Measurements from ENCODE around the gene NTM.
"Not testable (repeated sequence)": the region's sequence is repeated elsewhere in the genome, so short reads cannot be mapped to it uniquely, and the experiment has no call there.

The NTM gene

DNA sequence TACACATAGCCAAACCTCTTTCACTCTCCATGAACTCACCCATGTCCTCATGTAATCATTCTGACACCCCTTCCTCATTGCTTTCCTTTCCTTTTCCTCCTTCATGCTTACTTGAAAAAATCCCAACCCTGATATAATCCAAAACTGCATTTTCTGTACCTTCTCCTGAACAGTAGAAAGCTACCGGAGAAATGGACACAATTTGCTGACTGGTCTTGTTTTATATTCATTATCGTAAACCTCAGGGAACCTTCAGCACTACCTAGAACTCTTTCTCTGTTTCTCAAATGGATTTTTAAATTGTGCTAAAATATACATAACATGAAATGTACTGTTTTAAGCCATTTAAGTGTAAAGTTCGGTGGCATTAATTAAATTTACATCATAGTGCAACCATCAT is 996.9 kb downstream of the NTM start:
- TF ChIP-seq EZH2phosphoT487 (IDR thresholded peaks at IDR 0.05; ENCODE audit: borderline replicate concordance, low read length), result no peak
- Histone ChIP-seq H3K27ac (ENCODE audit: low read depth, low read length) (no peak overlapping the region), H3K4me3 (ENCODE audit: low read length) (no peak overlapping the region)

DNA sequence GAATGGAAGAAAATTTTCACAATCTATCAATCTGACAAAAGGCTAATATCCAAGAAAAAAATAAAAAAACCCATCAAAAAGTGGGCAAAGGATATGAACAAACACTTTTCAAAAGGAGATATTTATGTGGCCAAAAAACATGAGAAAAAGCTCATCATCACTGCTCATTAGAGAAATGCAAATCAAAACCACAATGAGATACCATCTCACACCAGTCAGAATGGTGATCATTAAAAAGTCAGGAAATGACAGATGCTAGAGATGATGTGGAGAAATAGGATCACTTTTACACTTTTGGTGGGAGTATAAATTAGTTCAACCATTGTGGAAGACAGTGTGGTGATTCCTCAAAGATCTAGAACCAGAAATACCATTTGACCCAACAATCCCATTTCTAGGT is 999.7 kb downstream of the NTM start:
- not testable (repeated sequence) for H3K27ac ChIP-seq (ENCODE audit: low read depth, low read length); H3K4me1 ChIP-seq (ENCODE audit: control insufficient read depth, low read length); H3K9me3 ChIP-seq (ENCODE audit: control insufficient read depth, insufficient read depth, low read length); H4K20me1 ChIP-seq (ENCODE audit: control insufficient read depth, insufficient read depth, low read depth, low read length); H3K9me2 ChIP-seq (replicated peaks; ENCODE audit: control insufficient read depth, low read length); H3K27me3 ChIP-seq (ENCODE audit: control insufficient read depth, low read length); H3F3A ChIP-seq (ENCODE audit: control insufficient read depth, insufficient read depth); H3K4me2 ChIP-seq (ENCODE audit: low read length); H3K79me2 ChIP-seq (ENCODE audit: control insufficient read depth, low read length); H3K4me3 ChIP-seq (ENCODE audit: low read length); H3K36me3 ChIP-seq (ENCODE audit: control insufficient read depth, low read length)

More for the DNA sequence above, 996.9 kb downstream of the NTM start:
- Histone ChIP-seq H3K4me1 (ENCODE audit: control insufficient read depth, low read length) (no peaks in the 10 kb centered on the region), H4K20me1 (ENCODE audit: control insufficient read depth, insufficient read depth, low read depth, low read length) (no peaks in the 10 kb centered on the region), H3K9me2 (replicated peaks; ENCODE audit: control insufficient read depth, low read length) (no peaks in the 10 kb centered on the region), H3K27me3 (ENCODE audit: control insufficient read depth, low read length) (no peaks in the 10 kb centered on the region), H3F3A (ENCODE audit: control insufficient read depth, insufficient read depth) (no peaks in the 10 kb centered on the region), H3K79me2 (ENCODE audit: control insufficient read depth, low read length) (no peaks in the 10 kb centered on the region), H3K4me2 (ENCODE audit: low read length) (no peak overlapping the region), H3K9me3 (ENCODE audit: control insufficient read depth, insufficient read depth, low read length) (peaks cover 2% of the 10 kb centered on the region; the same call in 1 of the 2 replicates), H3K36me3 (ENCODE audit: control insufficient read depth, low read length) (no peaks in the 10 kb centered on the region)

DNA sequence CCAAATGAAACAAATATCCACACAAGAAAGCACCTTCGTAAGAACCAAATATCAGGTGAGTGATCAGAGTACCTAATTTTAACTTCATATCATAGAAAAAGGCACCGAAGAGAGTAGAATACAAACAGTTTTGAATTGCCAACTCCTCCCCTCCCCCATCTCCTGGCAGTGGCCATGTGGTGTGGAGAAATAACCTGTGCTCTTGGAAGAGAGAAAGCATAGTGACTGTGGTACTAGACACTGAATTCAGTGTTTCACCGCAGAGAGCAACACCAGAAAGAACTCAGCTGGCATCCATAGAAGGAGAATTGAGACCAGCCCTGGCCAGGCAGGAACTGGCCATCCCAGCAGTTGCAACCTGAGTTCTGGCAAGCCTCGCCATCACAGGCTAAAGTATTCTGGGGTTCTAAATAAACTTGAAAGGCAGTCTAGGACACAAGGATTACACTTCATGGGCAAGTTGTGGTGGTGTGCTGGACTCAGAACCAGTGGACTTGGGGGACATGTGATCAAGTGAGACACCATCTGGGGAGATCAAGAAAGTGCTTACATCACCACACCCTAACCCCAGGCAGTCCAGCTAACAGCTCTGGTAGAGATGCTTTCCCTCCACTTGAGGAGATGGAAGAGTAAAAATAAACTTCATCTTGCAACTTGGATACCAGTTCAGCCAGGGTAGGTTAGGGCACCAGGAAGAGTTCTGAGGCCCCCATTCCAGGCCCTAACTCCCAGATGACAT is 1003.2 kb downstream of the NTM start:
- Histone ChIP-seq H3F3A (ENCODE audit: control insufficient read depth, insufficient read depth) (no peaks in the 10 kb centered on the region), H3K9me3 (ENCODE audit: control insufficient read depth, insufficient read depth, low read length) (no peaks in the 10 kb centered on the region), H3K36me3 (ENCODE audit: control insufficient read depth, low read length) (no peaks in the 10 kb centered on the region), H3K4me2 (ENCODE audit: low read length) (no peak overlapping the region), H3K4me3 (ENCODE audit: low read length) (no peak overlapping the region), H3K4me1 (ENCODE audit: control insufficient read depth, low read length) (no peaks in the 10 kb centered on the region), H3K79me2 (ENCODE audit: control insufficient read depth, low read length) (no peaks in the 10 kb centered on the region), H3K27me3 (ENCODE audit: control insufficient read depth, low read length) (no peaks in the 10 kb centered on the region), H3K27ac (ENCODE audit: low read depth, low read length) (no peak overlapping the region), H3K9me2 (replicated peaks; ENCODE audit: control insufficient read depth, low read length) (no peaks in the 10 kb centered on the region), H4K20me1 (ENCODE audit: control insufficient read depth, insufficient read depth, low read depth, low read length) (no peaks in the 10 kb centered on the region)
- no peak for TF ChIP-seq EZH2phosphoT487 (IDR thresholded peaks at IDR 0.05; ENCODE audit: borderline replicate concordance, low read length)
- TF ChIP-seq, protein P1, sequence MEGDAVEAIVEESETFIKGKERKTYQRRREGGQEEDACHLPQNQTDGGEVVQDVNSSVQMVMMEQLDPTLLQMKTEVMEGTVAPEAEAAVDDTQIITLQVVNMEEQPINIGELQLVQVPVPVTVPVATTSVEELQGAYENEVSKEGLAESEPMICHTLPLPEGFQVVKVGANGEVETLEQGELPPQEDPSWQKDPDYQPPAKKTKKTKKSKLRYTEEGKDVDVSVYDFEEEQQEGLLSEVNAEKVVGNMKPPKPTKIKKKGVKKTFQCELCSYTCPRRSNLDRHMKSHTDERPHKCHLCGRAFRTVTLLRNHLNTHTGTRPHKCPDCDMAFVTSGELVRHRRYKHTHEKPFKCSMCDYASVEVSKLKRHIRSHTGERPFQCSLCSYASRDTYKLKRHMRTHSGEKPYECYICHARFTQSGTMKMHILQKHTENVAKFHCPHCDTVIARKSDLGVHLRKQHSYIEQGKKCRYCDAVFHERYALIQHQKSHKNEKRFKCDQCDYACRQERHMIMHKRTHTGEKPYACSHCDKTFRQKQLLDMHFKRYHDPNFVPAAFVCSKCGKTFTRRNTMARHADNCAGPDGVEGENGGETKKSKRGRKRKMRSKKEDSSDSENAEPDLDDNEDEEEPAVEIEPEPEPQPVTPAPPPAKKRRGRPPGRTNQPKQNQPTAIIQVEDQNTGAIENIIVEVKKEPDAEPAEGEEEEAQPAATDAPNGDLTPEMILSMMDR (IDR thresholded peaks at IDR 0.05; ENCODE audit: low read depth, low read length, poor library complexity, severe bottlenecking), result no peak

DNA sequence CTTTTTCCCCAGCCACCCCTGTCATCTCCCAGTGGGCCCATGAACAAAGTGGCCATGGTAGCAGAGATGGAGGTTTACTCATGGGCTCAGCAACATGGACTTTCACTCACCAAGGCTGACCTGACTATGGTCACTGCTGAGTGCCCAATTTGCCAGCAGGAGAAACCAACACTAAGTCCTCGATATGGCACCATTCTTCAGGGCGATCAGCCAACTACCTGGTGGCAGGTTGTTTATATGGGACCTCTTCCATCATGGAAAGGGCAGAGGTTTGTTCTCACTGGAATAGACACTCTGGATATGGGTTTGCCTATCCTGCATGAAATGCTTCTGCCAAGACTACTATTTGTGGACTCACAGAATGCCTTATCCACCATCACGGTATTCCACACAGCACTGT is 1009.1 kb downstream of the NTM start:
- Histone ChIP-seq H3K36me3 (ENCODE audit: control insufficient read depth, low read length) (no peaks in the 10 kb centered on the region), H3K9me2 (replicated peaks; ENCODE audit: control insufficient read depth, low read length) (no peaks in the 10 kb centered on the region), H3K4me3 (ENCODE audit: low read length) (no peak overlapping the region), H3F3A (ENCODE audit: control insufficient read depth, insufficient read depth) (no peaks in the 10 kb centered on the region), H3K27ac (ENCODE audit: low read depth, low read length) (no peak overlapping the region), H3K4me1 (ENCODE audit: control insufficient read depth, low read length) (no peaks in the 10 kb centered on the region), H3K79me2 (ENCODE audit: control insufficient read depth, low read length) (no peaks in the 10 kb centered on the region), H3K4me2 (ENCODE audit: low read length) (no peak overlapping the region), H3K9me3 (ENCODE audit: control insufficient read depth, insufficient read depth, low read length) (no peaks in the 10 kb centered on the region; the same call in 1 of the 2 replicates), H3K27me3 (ENCODE audit: control insufficient read depth, low read length) (no peaks in the 10 kb centered on the region), H4K20me1 (ENCODE audit: control insufficient read depth, insufficient read depth, low read depth, low read length) (no peaks in the 10 kb centered on the region)
- TF ChIP-seq EZH2phosphoT487 (IDR thresholded peaks at IDR 0.05; ENCODE audit: borderline replicate concordance, low read length), result no peak
- TF ChIP-seq, protein P1 (IDR thresholded peaks at IDR 0.05; ENCODE audit: low read depth, low read length, poor library complexity, severe bottlenecking), result no peak
